HG03103 (cell line): ENCODE data around the gene PTPRN2.
"Not testable (repeated sequence)": the region's sequence is repeated elsewhere in the genome, so short reads cannot be mapped to it uniquely, and the experiment has no call there.

Experiments used
- ATAC-seq: cut with Tn5 transposase; IDR thresholded peaks from one replicate; pipeline ENCODE4 v1.9.1; 2021; ENCODE audit warnings: low read depth; ENCODE audit not compliant: unreplicated experiment

Gene PTPRN2

DNA sequence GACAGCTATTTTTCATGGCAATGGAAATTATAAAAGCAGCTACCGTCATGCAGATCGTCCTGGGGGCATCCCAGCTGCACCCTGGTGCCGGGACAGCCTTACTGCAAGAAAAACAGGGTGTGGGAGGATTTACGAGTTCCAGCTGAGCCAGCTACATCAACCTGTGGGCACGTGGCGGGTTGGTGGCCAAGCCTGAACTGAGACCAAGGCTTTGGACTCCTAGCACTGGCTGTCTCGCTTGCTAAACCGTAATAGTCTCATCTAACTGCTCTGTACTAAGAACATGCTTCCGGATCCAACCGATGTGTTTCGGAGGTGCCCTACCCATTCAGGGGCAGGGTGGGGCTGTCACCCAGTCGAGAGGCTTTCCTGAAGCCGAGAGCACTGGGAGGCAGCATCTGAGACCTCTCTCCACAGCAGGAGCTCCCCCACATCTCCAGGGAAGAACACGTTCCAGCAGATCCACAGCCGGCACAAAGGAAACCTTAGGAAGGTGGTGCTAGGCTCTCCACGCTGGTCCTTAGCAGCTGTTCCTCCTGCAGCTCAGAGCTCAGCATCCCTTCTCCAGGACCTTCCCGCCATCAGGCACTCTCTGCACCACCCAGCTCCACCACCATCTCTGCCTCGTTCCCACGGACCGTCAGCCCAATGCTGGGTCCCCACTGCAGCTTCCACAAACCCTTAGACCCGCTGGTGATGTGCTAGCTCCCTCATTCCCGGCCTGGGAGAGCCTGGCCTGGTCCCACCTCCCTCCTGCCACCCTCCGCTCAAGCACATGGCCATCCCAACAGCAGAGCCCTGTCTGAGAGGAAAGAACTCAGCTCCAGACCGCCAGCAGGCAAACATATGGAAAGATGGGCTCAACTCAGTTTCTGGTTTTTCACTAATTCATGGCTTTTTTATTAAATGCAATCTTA, 158.5 kb downstream of the PTPRN2 start:
- ATAC-seq, result no peak

DNA sequence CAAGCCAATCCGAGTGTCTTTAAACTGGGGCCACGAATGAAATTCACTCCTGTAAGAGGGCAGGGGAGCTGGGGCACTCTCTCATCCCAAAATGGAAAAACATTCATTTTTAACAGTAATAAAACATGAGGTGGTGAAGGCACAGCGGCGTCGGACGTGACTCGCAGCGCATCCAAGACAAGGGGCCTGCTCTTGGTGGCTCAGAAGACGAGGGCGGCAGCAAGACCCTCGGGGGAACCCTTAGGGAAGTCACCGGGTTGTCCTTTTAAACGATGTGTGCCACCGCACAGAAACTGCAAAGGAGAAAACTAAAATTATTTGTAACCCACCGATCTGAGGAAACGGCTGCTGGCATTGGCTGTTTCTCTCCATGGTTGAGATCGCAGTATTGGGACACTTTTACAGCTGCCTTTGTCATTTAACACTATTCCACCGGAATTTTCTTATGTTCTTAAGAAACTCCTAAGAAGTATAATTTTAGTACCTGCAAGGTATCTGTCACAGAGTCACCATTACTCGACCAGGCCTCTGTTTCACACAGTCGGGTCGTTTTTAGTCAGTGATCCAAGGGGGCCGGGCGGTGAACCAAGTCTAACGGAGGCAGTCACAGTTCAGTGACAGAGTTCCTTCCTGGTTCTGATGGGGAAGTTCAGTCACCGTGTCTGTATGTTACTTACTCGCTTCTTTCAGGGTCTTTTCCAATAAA, 159.3 kb downstream of the PTPRN2 start:
- no peak for ATAC-seq

GRCh38 chr7:158425676-158426075, 161.9 kb downstream of the PTPRN2 start:
- not testable (repeated sequence) for ATAC-seq

DNA sequence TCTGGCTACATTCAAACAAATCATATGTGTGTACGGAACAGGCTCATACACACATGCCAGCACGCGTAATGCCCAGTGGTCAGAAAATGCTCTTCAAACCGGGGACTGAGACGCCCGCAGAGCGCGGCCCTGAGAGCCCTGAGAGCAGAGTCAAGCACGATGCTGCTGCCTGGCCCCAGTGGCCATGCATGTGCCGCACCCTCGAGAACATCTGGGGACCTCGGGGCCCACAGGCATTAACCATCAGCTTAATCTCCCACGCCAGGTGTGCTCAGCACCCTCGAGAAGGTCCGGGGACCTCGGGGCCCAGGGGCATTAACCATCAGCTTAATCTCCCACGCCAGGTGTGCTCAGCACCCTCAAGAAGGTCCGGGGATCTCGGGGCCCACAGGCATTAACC, 163.1 kb downstream of the PTPRN2 start:
- ATAC-seq, result no peak

DNA sequence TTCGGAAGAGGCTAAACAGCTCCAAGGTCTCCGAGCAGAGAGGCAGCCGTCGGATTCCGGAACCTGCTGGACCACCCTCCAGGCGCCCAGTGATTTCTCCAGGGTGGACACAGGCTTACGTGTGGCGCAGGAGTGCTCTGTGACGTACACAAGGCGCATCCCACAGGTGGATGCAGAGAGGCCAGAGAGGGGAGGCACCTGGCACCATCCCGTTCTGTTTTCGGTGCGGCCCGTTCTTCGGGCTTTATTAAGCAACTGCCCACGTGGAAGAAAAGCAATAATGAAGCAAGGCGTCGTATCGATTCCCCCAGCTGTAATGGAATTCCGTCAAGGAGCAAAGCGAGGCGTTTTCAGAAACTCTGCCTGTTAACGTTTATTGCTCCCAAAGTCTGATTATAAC, 163.6 kb downstream of the PTPRN2 start:
- ATAC-seq, result no peak

DNA sequence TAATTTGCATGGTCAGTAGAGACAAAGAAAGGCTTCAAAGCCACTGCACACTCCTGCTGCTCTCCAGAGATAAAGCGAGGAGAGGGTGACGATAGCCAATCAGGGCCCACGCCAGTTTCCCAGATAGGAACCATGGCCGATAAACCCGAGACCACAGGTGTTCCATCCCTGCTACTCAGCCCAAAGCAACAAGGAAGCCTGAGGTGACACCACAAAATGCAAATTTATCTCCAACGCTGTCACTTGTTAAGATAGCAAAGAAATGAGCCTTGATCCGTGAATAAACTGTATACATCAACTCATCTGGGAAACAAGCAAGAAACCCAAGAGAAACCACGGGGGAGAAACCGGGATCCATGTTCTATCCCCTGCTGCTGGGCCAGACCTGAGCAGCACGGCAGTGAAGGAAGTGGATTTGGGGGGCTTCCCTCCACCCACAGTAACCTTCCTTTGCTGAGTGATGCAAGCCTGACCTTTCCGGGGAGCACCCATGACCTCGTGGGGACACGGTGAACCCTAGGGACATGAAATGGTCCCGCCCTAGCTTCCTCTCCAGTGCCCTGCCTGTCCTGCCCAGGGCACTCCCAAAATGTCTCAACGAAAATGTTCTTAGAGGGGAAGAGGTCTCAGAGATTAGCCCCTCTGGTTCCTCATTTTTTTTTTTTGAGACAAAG, 164.6 kb downstream of the PTPRN2 start:
- no peak for ATAC-seq

DNA sequence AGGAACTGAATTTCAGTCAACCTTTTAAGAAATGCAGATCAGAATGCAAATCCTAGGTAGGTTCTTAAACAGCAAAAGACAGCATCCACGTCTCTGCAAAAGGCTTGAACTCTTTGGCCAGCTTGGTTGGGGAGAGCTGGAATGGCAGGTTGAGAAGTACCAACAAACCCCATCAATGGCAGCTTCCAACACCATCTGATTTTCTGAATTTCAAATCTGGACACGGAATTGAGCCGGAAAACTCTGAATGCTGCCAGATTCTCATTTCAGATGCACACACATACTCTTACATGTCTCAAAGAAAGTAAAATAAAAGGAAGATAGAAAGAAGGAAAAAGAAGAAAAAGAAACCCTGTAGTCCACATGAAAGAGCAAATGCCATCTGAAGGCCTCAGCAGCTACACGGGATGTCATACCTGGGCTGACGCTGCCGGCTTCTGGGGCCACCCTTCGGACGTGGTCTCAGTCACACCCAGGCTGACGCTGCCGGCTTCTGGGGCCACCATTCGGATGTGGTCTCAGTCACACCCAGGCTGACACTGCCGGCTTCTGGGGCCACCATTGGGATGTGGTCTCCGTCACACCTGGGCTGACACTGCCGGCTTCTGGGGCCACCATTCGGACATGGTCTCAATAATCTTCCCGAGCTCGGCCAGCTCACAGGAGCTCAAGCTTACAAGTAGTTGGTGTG, 165.3 kb downstream of the PTPRN2 start:
- no peak for ATAC-seq

- no peak for ATAC-seq
These were observed 166.3 kb downstream of the PTPRN2 start for GRCh38 chr7:158421361-158421760.

DNA sequence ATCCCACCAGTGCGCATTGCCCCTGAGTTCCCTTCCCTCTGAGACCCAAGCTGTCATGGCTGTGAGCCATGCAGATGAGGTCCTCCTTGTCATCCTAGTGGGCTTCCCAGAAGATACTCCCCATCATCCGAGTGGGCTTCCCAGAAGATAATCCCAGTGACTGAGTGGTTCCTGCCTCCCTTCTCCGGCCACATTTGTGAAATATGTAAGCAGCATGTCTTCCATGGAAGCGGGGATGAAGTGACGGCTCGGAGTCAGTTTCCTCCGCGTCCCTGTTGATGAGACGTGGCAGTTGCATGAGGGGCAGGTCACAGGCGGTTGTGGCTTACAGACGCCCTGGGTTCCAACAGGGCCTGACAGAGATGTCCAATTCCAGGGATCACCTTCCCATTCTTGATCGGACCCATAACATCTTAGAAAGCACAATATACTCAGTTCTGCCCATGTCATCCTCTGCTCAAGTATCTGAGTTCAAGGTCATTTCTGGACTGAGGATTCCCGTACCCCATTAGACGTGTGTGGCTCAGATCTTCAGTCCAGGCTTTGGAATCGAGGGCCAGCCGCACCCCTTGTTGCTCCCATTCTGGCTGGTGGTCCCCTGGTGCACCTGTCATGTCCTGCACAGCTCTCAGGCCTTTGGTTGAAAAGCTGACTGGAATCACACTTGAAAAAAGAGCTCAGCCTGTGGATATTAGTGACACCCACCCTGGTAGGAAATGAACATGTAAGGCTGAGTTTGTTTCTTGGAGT, 166.9 kb downstream of the PTPRN2 start:
- ATAC-seq, result no peak

GRCh38 chr7:158419238-158419785, 168.3 kb downstream of the PTPRN2 start:
- ATAC-seq, result no peak

DNA sequence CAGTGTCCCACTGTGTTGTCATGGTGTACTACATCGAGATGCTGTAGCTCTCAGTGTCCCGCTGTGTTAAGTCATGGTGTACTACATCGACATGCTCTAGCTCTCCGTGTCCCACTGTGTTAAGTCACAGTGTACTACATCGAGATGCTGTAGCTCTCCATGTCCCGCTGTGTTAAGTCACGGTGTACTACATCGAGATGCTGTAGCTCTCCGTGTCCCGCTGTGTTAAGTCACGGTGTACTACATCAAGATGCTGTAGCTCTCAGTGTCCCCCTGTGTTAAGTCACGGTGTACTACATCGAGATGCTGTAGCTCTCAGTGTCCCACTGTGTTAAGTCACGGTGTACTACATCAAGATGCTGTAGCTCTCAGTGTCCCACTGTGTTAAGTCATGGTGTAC, 169.2 kb downstream of the PTPRN2 start:
- not testable (repeated sequence) for ATAC-seq

GRCh38 chr7:158416283-158416933, 171.2 kb downstream of the PTPRN2 start:
- ATAC-seq, result no peak

DNA sequence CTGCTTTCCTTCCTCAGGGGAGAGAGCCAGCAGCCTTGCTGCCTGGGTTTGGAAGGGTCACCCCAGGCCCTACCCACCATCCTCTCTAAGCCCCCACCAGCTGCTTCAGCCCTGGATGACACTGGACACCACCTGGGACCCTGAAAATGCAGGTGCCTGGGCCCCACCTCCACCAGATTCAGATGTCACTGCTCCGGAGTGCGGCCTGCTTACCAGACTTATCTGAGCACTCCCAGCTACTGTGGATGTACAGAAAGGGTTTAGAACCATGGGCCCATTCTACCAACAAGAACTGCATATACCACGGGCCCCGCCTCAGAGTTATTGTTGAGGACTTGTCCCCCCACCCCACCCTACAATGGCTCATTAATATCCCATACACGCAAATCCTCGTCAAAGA, 172.3 kb downstream of the PTPRN2 start:
- no peak for ATAC-seq

- ATAC-seq, result no peak
These were observed 173.1 kb downstream of the PTPRN2 start for GRCh38 chr7:158414486-158414961.

GRCh38 chr7:158414002-158414401, 173.6 kb downstream of the PTPRN2 start:
- ATAC-seq, result no peak

DNA sequence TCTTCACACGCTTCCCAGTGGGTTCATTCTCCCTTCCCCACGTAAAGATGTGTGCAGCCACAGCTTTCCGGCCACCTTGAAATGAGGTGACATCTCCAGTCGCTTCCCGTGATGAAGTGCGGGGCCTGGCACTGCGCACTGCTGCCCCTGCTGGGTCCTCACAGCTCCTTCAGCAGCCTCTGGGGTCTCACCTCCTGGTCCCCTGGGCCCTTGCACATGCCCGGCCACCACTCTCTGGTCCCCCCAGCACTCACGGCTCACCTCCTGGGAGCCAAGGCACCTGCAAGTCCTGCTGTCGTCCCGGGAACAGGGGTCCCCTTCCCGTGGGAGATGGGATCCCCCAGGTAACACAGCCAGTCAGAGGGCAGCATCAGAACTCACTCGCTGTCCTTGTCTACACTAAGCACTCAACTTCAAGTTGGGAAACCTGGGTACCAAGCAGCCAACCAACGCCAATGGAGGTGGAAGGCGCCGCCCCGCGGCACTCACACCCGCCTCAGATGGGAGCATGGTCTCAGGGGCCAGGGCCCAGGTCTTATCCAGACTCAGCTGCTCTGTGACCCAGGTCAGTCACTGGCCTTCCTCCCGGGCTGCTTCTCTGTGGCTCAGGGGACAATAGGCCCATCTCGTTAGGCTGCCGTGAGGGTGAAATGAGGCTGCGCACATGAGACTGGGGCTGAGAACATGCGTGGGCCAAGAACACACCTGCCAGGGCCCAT, 176.2 kb downstream of the PTPRN2 start:
- no peak for ATAC-seq

DNA sequence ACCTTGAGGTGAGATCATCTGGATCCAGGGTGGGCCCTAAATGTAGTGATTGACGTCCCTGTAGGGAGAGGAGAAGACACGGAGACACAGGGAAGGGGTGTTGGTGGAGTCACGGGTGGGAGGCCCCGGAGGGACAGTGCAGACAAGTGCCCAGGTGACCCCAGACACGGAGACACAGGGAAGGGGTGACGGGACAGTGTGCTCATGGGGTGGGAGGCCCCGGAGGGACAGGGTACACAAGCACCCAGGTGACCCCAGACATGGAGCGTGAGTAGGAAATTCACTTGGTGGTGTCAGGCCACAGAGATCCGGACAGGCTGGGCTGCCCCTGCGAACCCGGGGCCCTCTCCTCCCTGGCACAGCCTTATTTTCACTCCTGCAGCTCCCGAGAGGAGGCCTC, 176.9 kb downstream of the PTPRN2 start:
- ATAC-seq, result no peak

GRCh38 chr7:158409816-158410330, 177.8 kb downstream of the PTPRN2 start:
- ATAC-seq, result no peak
